ENCODE data around the gene RGS11.
A peak's percentile ranks its signal among the peaks of the same experiment; 100 is the strongest.
"Not testable (repeated sequence)": the region's sequence is repeated elsewhere in the genome, so short reads cannot be mapped to it uniquely, and the experiment has no call there.

RGS11 gene

GRCh38 chr16:263182-263774 lies 12.5 kb downstream of the RGS11 start:
- DNase-seq (ENCODE audit: low read depth): no peak

GRCh38 chr16:262121-262745 lies 13.5 kb downstream of the RGS11 start:
- no peak for DNase-seq (ENCODE audit: low read depth)

- DNase-seq (ENCODE audit: low read depth): no peak
Measured at GRCh38 chr16:261031-261691, 14.6 kb downstream of the RGS11 start.

GRCh38 chr16:260326-260725 lies 15.4 kb downstream of the RGS11 start:
- no peak for DNase-seq (ENCODE audit: low read depth)

- no peak for DNase-seq (ENCODE audit: low read depth)
Measured at GRCh38 chr16:259814-260253, 15.9 kb downstream of the RGS11 start.

GRCh38 chr16:259226-259625 lies 16.5 kb downstream of the RGS11 start:
- DNase-seq (ENCODE audit: low read depth): no peak

- not testable (repeated sequence) for DNase-seq (ENCODE audit: low read depth)
Measured at GRCh38 chr16:258091-258490, 17.7 kb downstream of the RGS11 start.

GRCh38 chr16:255183-255582 lies 20.6 kb downstream of the RGS11 start:
- no peak for DNase-seq (ENCODE audit: low read depth)

GRCh38 chr16:254461-254860 lies 21.3 kb downstream of the RGS11 start:
- DNase-seq (ENCODE audit: low read depth): no peak

GRCh38 chr16:253833-254232 lies 21.9 kb downstream of the RGS11 start:
- DNase-seq (ENCODE audit: low read depth): no peak

GRCh38 chr16:252366-253337 lies 23.1 kb downstream of the RGS11 start:
- no peak for DNase-seq (ENCODE audit: low read depth)

- no peak for DNase-seq (ENCODE audit: low read depth)
Measured at GRCh38 chr16:249431-249830, 26.3 kb downstream of the RGS11 start.

GRCh38 chr16:247027-247426 lies 28.7 kb downstream of the RGS11 start:
- DNase-seq (ENCODE audit: low read depth): no peak

GRCh38 chr16:245105-245504 lies 30.6 kb downstream of the RGS11 start:
- no peak for DNase-seq (ENCODE audit: low read depth)

GRCh38 chr16:243348-243747 lies 32.4 kb downstream of the RGS11 start:
- DNase-seq (ENCODE audit: low read depth): no peak

- no peak for DNase-seq (ENCODE audit: low read depth)
Measured at GRCh38 chr16:242281-242680, 33.5 kb downstream of the RGS11 start.

GRCh38 chr16:240559-240958 lies 35.2 kb downstream of the RGS11 start:
- DNase-seq (ENCODE audit: low read depth): no peak

- DNase-seq (ENCODE audit: low read depth): no peak
Measured at GRCh38 chr16:239948-240277, 35.8 kb downstream of the RGS11 start.

GRCh38 chr16:234468-235305 lies 41.1 kb downstream of the RGS11 start, which contains the start of gene FAM234A:
TSS of gene FAM234A (plus strand) at chr16:234821. CDS start at chr16:254414, 19,593 bp downstream.
- peak; percentile 82 for DNase-seq (ENCODE audit: low read depth)

GRCh38 chr16:230949-231348 lies 44.8 kb downstream of the RGS11 start:
- DNase-seq (ENCODE audit: low read depth): no peak

- DNase-seq (ENCODE audit: low read depth): not testable (repeated sequence)
Measured at GRCh38 chr16:230351-230750, 45.4 kb downstream of the RGS11 start.
